ENCODE measurements around the gene ZAR1.

GRCh38 chr4:48539597-48539996 is 49.5 kb downstream of the ZAR1 start:
- TF ChIP-seq EZH2phosphoT487 (conservative IDR thresholded peaks at IDR 0.05; ENCODE audit: low read length) (no peak), CTCF (IDR thresholded peaks at IDR 0.05; ENCODE audit: insufficient read depth, low read length, poor library complexity, severe bottlenecking) (no peak)
